HG03097 (cell line): Measurements from ENCODE around the gene RFLNA.

Experiments
- ATAC-seq: cut with Tn5 transposase; IDR thresholded peaks from one replicate; pipeline ENCODE4 v1.9.1; 2021; ENCODE audit not compliant: unreplicated experiment, low FRiP score

RFLNA gene

GRCh38 chr12:124335426-124336183, 40.7 kb downstream of the RFLNA start:
- ATAC-seq, result no peak

GRCh38 chr12:124336184-124336437, 41.2 kb downstream of the RFLNA start:
- no peak for ATAC-seq

GRCh38 chr12:124336742-124337520, 42.0 kb downstream of the RFLNA start:
- no peak for ATAC-seq

- ATAC-seq, result no peak
Observed at GRCh38 chr12:124337622-124338021, 42.7 kb downstream of the RFLNA start.

- ATAC-seq, result no peak
Observed at GRCh38 chr12:124338448-124338847, 43.6 kb downstream of the RFLNA start.

GRCh38 chr12:124338876-124339603, 44.1 kb downstream of the RFLNA start:
- no peak for ATAC-seq

- no peak for ATAC-seq
Observed at GRCh38 chr12:124340080-124340900, 45.4 kb downstream of the RFLNA start.

- ATAC-seq, result no peak
Observed at GRCh38 chr12:124341645-124342069, 46.8 kb downstream of the RFLNA start.

GRCh38 chr12:124344022-124344421, 49.1 kb downstream of the RFLNA start:
- ATAC-seq, result no peak

GRCh38 chr12:124344526-124344925, 49.6 kb downstream of the RFLNA start:
- no peak for ATAC-seq

- ATAC-seq, result no peak
Observed at GRCh38 chr12:124345795-124346194, 50.9 kb downstream of the RFLNA start.

- ATAC-seq, result no peak
Observed at GRCh38 chr12:124346425-124347168, 51.7 kb downstream of the RFLNA start.

GRCh38 chr12:124347335-124347734, 52.4 kb downstream of the RFLNA start:
- no peak for ATAC-seq

- no peak for ATAC-seq
Observed at GRCh38 chr12:124347805-124348658, 53.1 kb downstream of the RFLNA start.

- ATAC-seq, result no peak
Observed at GRCh38 chr12:124348659-124349380, 53.9 kb downstream of the RFLNA start.

- no peak for ATAC-seq
Observed at GRCh38 chr12:124350491-124350890, 55.6 kb downstream of the RFLNA start.

- no peak for ATAC-seq
Observed at GRCh38 chr12:124351422-124351821, 56.5 kb downstream of the RFLNA start.

GRCh38 chr12:124352257-124352656, 57.4 kb downstream of the RFLNA start:
- no peak for ATAC-seq
